PFSK-1 (cell line): ENCODE measurements around the gene ACTR2.

Experiments
- FOXP2 ChIP-seq: optimal IDR thresholded peaks from 2 replicates; pipeline ENCODE3; 2011; ENCODE audit warnings: borderline replicate concordance, control low read depth, inconsistent platforms; ENCODE audit not compliant: insufficient read depth; ENCODE audit errors: extremely low read length, extremely low read depth
- POLR2AphosphoS5 ChIP-seq: IDR thresholded peaks from 2 replicates; pipeline ENCODE4 v1.6.1; 2012; ENCODE audit warnings: low read depth, mild to moderate bottlenecking, control low read depth, low read length, moderate library complexity
- REST ChIP-seq, 2 experiments: IDR thresholded peaks; 2 replicates each; pipeline versions ENCODE4 v1.6.1 to v1.8.0; 2011 to 2012; ENCODE audit warnings: low read depth in 2 of 2, low read length in 2 of 2, control low read depth in 1 of 2, inconsistent platforms in 1 of 2, mild to moderate bottlenecking in 1 of 2, moderate library complexity in 1 of 2; ENCODE audit not compliant: insufficient read depth in 1 of 2
- SIN3A ChIP-seq: IDR thresholded peaks from 2 replicates; pipeline ENCODE4 v1.6.1; 2012; ENCODE audit warnings: mild to moderate bottlenecking, low read length, moderate library complexity, borderline replicate concordance; ENCODE audit not compliant: insufficient read depth
- TAF1 ChIP-seq: IDR thresholded peaks from 2 replicates; pipeline ENCODE4 v1.6.1; 2012; ENCODE audit warnings: low read length, control low read depth, borderline replicate concordance; ENCODE audit not compliant: insufficient read depth

Gene ACTR2

DNA sequence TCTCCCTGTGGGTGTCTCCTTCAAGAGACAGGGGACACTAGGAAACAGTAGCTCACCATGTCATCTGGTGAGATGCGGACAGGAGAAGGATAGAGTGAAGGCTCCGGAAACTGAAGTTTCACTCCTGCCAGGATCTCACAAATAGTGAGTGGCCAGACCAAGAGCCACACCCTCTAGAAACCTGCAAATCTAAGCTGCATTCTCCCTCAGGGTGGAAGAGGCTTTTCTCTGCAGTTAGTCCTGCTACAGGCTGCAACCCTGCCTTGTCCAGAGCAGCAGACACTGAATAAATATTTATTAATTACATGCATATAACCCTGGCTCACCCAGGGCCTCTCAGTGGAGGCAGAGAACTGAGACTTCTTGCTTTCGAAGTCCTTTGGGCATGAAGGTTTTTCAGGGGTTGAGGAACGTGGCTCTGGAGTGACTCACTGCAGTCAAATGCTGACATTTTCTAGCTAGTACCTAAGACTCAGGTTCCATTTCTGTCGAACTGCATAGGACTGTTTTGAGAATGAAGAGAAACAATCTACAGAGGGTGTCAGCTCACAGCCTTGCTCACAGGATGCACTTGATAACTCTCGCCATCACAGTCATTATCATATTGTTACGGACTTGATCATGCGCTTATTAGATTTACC is 87.3 kb downstream of the ACTR2 start:
- no peak for TF ChIP-seq POLR2AphosphoS5
- TF ChIP-seq SIN3A: no peak
- TF ChIP-seq TAF1: no peak
- no peak for TF ChIP-seq FOXP2
- no peak for TF ChIP-seq REST (IDR thresholded peaks at IDR 0.05; ENCODE audit: insufficient read depth in 1 of 2, low read depth in 2 of 2, low read length in 2 of 2)

GRCh38 chr2:65316072-65316471 is 88.4 kb downstream of the ACTR2 start:
- no peak for TF ChIP-seq TAF1
- no peak for TF ChIP-seq SIN3A
- TF ChIP-seq POLR2AphosphoS5: no peak
- TF ChIP-seq FOXP2: no peak
- no peak for TF ChIP-seq REST (IDR thresholded peaks at IDR 0.05; ENCODE audit: insufficient read depth in 1 of 2, low read depth in 2 of 2, low read length in 2 of 2)

DNA sequence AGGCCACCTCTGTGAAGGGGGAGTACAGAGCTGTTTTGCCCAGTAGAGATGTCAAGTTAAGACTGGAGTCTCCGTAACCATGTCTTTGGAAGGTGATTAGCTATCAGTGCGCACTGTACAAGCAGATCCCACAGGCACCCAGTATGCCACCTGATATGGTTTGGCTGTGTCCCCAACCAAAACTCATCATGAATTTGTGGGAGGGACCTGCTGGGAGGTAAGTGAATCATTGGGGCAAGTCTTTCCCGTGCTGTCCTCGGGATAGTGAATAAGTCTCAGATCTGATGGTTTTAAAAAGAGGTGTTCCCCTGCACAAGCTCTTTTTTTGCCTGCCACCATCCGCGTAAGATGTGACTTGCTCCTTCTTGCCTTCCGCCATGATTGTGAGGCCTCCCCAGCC is 90.2 kb downstream of the ACTR2 start:
- TF ChIP-seq TAF1 (no peak), FOXP2 (no peak), REST (IDR thresholded peaks at IDR 0.05; ENCODE audit: insufficient read depth in 1 of 2, low read depth in 2 of 2, low read length in 2 of 2) (no peak), SIN3A (no peak), POLR2AphosphoS5 (no peak)

DNA sequence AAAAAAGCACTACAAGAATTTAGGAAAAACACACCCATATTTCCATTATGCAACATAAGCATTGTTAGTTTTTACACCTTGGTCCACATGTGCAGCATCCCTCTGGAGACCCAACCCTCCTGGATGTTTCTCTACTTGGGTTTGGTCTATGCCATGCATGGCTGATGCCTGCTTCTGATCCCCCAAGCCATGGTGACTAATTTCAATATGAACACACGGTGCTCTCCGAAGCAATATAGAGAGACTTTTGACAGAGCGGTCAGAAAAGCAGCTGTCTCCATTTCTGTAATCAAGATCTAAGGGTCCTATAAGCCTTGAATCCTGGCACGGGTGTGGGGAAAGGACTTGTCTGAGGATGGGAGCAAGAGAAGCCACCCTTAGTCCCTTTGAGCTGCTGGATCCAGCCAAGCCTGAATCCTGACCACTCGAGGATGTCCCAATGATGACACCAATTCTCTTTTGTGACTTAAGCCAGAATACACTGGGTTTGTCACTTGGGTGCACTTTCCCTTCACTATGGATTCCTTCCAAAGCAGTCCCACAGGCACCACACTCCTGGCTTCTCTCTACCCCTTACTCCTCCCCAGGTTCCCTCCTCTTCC is 91.5 kb downstream of the ACTR2 start:
- TF ChIP-seq REST (IDR thresholded peaks at IDR 0.05; ENCODE audit: insufficient read depth in 1 of 2, low read depth in 2 of 2, low read length in 2 of 2) (no peak), FOXP2 (no peak), TAF1 (no peak), POLR2AphosphoS5 (no peak), SIN3A (no peak)

- no peak for TF ChIP-seq REST (IDR thresholded peaks at IDR 0.05; ENCODE audit: insufficient read depth in 1 of 2, low read depth in 2 of 2, low read length in 2 of 2)
- no peak for TF ChIP-seq FOXP2
- no peak for TF ChIP-seq TAF1
- no peak for TF ChIP-seq POLR2AphosphoS5
- no peak for TF ChIP-seq SIN3A
Measured at GRCh38 chr2:65319674-65320041, 92.0 kb downstream of the ACTR2 start.
